NCI-H1092 treated with DMSO at 0.1 percent for 48 hours (cell line): ENCODE results near the gene SLC25A44.

ENCODE experiments used
- DNase-seq: peaks from one replicate; lab custom pipeline; 2025; lab: John Stamatoyannopoulos, UW

The SLC25A44 gene

GRCh38 chr1:156193488-156194299 lies at the start of gene SLC25A44:
SLC25A44 (plus strand) TSS chr1:156194104; CDS start chr1:156199848, 5,744 bp downstream.
- DNase-seq: peak; percentile 99

GRCh38 chr1:156144742-156145141 lies 49.2 kb upstream of the SLC25A44 start:
- DNase-seq: no peak

GRCh38 chr1:156145650-156146019 lies 48.3 kb upstream of the SLC25A44 start:
- DNase-seq: no peak

- DNase-seq: peak; percentile 86
Measured at GRCh38 chr1:156146020-156146768, 47.7 kb upstream of the SLC25A44 start.

- DNase-seq: peak; percentile 60
Measured at GRCh38 chr1:156146769-156147405, 47.0 kb upstream of the SLC25A44 start.

GRCh38 chr1:156148216-156148615 lies 45.7 kb upstream of the SLC25A44 start:
- no peak for DNase-seq

GRCh38 chr1:156149374-156150332 lies 44.3 kb upstream of the SLC25A44 start:
- no peak for DNase-seq

GRCh38 chr1:156150333-156151011 lies 43.4 kb upstream of the SLC25A44 start:
- no peak for DNase-seq

- no peak for DNase-seq
Measured at GRCh38 chr1:156151093-156151688, 42.7 kb upstream of the SLC25A44 start.

GRCh38 chr1:156152628-156153027 lies 41.3 kb upstream of the SLC25A44 start:
- no peak for DNase-seq

GRCh38 chr1:156153362-156153761 lies 40.5 kb upstream of the SLC25A44 start, which contains the start of gene SEMA4A:
SEMA4A (plus strand) TSS chr1:156153585; CDS start chr1:156154579, 994 bp downstream.
- no peak for DNase-seq

GRCh38 chr1:156154317-156154749 lies 39.6 kb upstream of the SLC25A44 start:
- no peak for DNase-seq

GRCh38 chr1:156155756-156156510 lies 38.0 kb upstream of the SLC25A44 start:
- no peak for DNase-seq

- DNase-seq: no peak
Measured at GRCh38 chr1:156157506-156157905, 36.4 kb upstream of the SLC25A44 start.

GRCh38 chr1:156157966-156158365 lies 35.9 kb upstream of the SLC25A44 start:
- no peak for DNase-seq

- no peak for DNase-seq
Measured at GRCh38 chr1:156160000-156160742, 33.7 kb upstream of the SLC25A44 start.

GRCh38 chr1:156160743-156161171 lies 33.1 kb upstream of the SLC25A44 start:
- peak; percentile 82 for DNase-seq

- DNase-seq: no peak
Measured at GRCh38 chr1:156162430-156163037, 31.4 kb upstream of the SLC25A44 start.
